Measurements from ENCODE around the gene OR10R2.

DNA sequence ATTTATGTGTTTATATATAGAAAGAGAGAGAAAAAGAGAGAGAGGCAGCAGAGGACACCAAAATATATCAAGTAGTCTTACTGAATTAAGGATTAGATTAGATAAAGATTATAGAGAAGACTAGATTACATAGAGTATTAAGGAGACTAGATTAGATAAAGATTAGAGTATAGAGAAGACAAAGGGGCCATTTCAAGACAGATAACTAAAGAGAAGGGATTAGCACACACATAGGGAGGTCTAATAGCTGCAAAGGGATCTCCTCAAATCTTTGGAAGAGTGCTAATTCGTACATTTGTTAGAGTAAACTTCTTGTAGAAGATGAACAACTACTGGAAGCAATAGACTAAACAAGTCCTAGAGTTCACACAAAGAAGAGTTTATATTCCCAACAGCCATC is 48.0 kb downstream of the OR10R2 start:
- TF ChIP-seq, protein P1, sequence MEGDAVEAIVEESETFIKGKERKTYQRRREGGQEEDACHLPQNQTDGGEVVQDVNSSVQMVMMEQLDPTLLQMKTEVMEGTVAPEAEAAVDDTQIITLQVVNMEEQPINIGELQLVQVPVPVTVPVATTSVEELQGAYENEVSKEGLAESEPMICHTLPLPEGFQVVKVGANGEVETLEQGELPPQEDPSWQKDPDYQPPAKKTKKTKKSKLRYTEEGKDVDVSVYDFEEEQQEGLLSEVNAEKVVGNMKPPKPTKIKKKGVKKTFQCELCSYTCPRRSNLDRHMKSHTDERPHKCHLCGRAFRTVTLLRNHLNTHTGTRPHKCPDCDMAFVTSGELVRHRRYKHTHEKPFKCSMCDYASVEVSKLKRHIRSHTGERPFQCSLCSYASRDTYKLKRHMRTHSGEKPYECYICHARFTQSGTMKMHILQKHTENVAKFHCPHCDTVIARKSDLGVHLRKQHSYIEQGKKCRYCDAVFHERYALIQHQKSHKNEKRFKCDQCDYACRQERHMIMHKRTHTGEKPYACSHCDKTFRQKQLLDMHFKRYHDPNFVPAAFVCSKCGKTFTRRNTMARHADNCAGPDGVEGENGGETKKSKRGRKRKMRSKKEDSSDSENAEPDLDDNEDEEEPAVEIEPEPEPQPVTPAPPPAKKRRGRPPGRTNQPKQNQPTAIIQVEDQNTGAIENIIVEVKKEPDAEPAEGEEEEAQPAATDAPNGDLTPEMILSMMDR (IDR thresholded peaks at IDR 0.05; ENCODE audit: low read depth, low read length, poor library complexity, severe bottlenecking), result no peak
- TF ChIP-seq EZH2phosphoT487 (IDR thresholded peaks at IDR 0.05; ENCODE audit: borderline replicate concordance, low read length), result no peak
